Measurements from ENCODE around the gene SPI1. TPM values are rescaled to one million over a fixed set of nuclear protein-coding genes. Genes with fewer than 3 reads are reported as not detected.

The SPI1 gene
- total and polyA plus RNA-seq, 2 donors (not counting 3 experiments of a cell fraction or from before 2014, with no cell fraction given): not detected

- intact Hi-C loops (cut with micrococcal nuclease): no loop called here
- DNase-seq (ENCODE audit: low read depth, low spot score) (no peak), FAIRE-seq (no peak)
- dilution Hi-C loops (cut with MboI; ENCODE audit: extremely low pct_ligation_motif_present, low sequenced_read_pairs): no loop called here
- no peaks in the 10 kb centered on the region for H4K20me1 ChIP-seq (replicated peaks; ENCODE audit: control insufficient read depth, extremely low read depth, insufficient read depth, low read length)
- H3K9ac ChIP-seq (replicated peaks; ENCODE audit: extremely low read depth, insufficient read depth, low read length): no peak overlapping the region
- TF ChIP-seq POLR2AphosphoS5 (IDR thresholded peaks at IDR 0.05; ENCODE audit: insufficient read depth, low read depth, low read length): no peak
- no peak for TF ChIP-seq MYC (IDR thresholded peaks at IDR 0.05; ENCODE audit: low read depth, low read length)
- TF ChIP-seq EZH2 (IDR thresholded peaks at IDR 0.05; ENCODE audit: borderline replicate concordance, low read depth, low read length, severe bottlenecking): no peak
- no peak for TF ChIP-seq JUN (IDR thresholded peaks at IDR 0.05; ENCODE audit: borderline replicate concordance, insufficient read depth, insufficient read length, low read depth)
- no peak for TF ChIP-seq GATA2 (IDR thresholded peaks at IDR 0.05; ENCODE audit: insufficient read depth, insufficient read length, low read depth, low read length)
- no peak for TF ChIP-seq MAX (IDR thresholded peaks at IDR 0.05; ENCODE audit: insufficient read depth, insufficient read length)
- TF ChIP-seq CTCF (IDR thresholded peaks at IDR 0.05; ENCODE audit: extremely low read depth in 1 of 2, insufficient read depth in 1 of 2, low read depth in 1 of 2, low read length in 2 of 2): no peak
- no peak for TF ChIP-seq POLR2A (IDR thresholded peaks at IDR 0.05; ENCODE audit: low read depth, low read length)
- no peak for TF ChIP-seq FOS (IDR thresholded peaks at IDR 0.05; ENCODE audit: borderline replicate concordance, insufficient read depth, low read length)
- H3K79me2 ChIP-seq (ENCODE audit: control insufficient read depth, insufficient read depth, low read length): no peaks in the 10 kb centered on the region
- peaks cover 7% of the 10 kb centered on the region for H3K4me1 ChIP-seq (ENCODE audit: control insufficient read depth, extremely low read depth, insufficient read depth, low read length)
- ChIA-PET CTCF (interaction anchor here (0.7 to 1.5 kb wide), 5 partner anchors 15 to 43 kb away, joined by 3 to 5 read pairs (median 4); no protein-coding TSS in a partner anchor), POLR2A (no interaction called here)
- no peak overlapping the region for H3K4me2 ChIP-seq (ENCODE audit: insufficient read depth, low read length)
- no peak overlapping the region for H2AFZ ChIP-seq (ENCODE audit: low read depth, low read length)
- H3K36me3 ChIP-seq (ENCODE audit: control insufficient read depth in 2 of 2, extremely low read depth in 1 of 2, insufficient read depth in 2 of 2, low read length in 2 of 2): no peaks in the 10 kb centered on the region
- no peak overlapping the region for H3K27ac ChIP-seq (ENCODE audit: insufficient read depth, low read depth, low read length)
- BruUV-seq (replicated peaks): no TSS peak
- H3K4me3 ChIP-seq (replicated peaks in 1 of 3; ENCODE audit: insufficient read depth in 1 of 3, low read depth in 1 of 3, low read length in 3 of 3): no peak overlapping the region
- no peaks in the 10 kb centered on the region for H3K9me3 ChIP-seq (replicated peaks; ENCODE audit: control insufficient read depth, insufficient read depth, low read length)
- no peaks in the 10 kb centered on the region for H3K9me1 ChIP-seq (replicated peaks; ENCODE audit: control insufficient read depth, extremely low read depth, insufficient read depth, low read length)
- H3K27me3 ChIP-seq (ENCODE audit: control insufficient read depth in 2 of 2, insufficient read depth in 2 of 2, low read length in 2 of 2): peaks cover 2 to 4% of the 10 kb centered on the region in 2 experiments
These were observed 8.7 kb downstream of the SPI1 start for GRCh38 chr11:47369676-47370075.
